Neural crest cell (in vitro differentiated cells): Measurements from ENCODE around the gene PRR23E. TPM values are rescaled to one million over a fixed set of nuclear protein-coding genes. Genes with fewer than 3 reads are reported as not detected.

Source experiments
- DNase-seq: peaks from one replicate; pipeline ENCODE4 v3.0.0; 2021; ENCODE audit warnings: low read depth, mixed read lengths, low spot score
- H3K27ac Mint-ChIP-seq: one replicate; pipeline ENCODE4 v1.8.0; 2021; ENCODE audit warnings: mild to moderate bottlenecking, mixed read lengths; ENCODE audit not compliant: unreplicated experiment
- H3K27me3 Mint-ChIP-seq: 2 replicates; pipeline ENCODE4 v1.8.0; 2021; ENCODE audit warnings: low read depth, mild to moderate bottlenecking, mixed read lengths
- H3K36me3 Mint-ChIP-seq: 2 replicates; pipeline ENCODE4 v1.8.0; 2021; ENCODE audit warnings: low read depth, mild to moderate bottlenecking, mixed read lengths
- H3K4me1 Mint-ChIP-seq: 2 replicates; pipeline ENCODE4 v1.8.0; 2021; ENCODE audit warnings: mixed read lengths
- H3K4me3 Mint-ChIP-seq: one replicate; pipeline ENCODE4 v1.8.0; 2021; ENCODE audit warnings: mild to moderate bottlenecking, mixed read lengths
- H3K9me3 Mint-ChIP-seq: 2 replicates; pipeline ENCODE4 v1.8.0; 2021; ENCODE audit warnings: mixed read lengths
- CTCF ChIP-seq: fragments of 200-600 bp; sonication (generic); conservative IDR thresholded peaks from 2 replicates; pipeline ENCODE4 v1.5.0; 2021; ENCODE audit warnings: antibody characterized with exemption, mild to moderate bottlenecking
- total RNA-seq: library from RNA; stranded (reverse); gene quantifications from 2 replicates; pipeline ENCODE4 v1.2.1, GENCODE V29; 2021

Gene PRR23E
- total RNA-seq, 1 donor from 2014 or later: not detected

GRCh38 chr3:127171320-127171719 is 21.6 kb upstream of the PRR23E start:
- H3K27ac Mint-ChIP-seq: no peak overlapping the region
- H3K36me3 Mint-ChIP-seq: no peaks in the 10 kb centered on the region
- no peak for DNase-seq
- no peak overlapping the region for H3K4me3 Mint-ChIP-seq
- H3K4me1 Mint-ChIP-seq: peaks cover 13% of the 10 kb centered on the region
- peaks cover 20% of the 10 kb centered on the region for H3K27me3 Mint-ChIP-seq
- TF ChIP-seq CTCF: no peak
- peaks cover 2% of the 10 kb centered on the region for H3K9me3 Mint-ChIP-seq

GRCh38 chr3:127171721-127172120 is 21.2 kb upstream of the PRR23E start:
- Mint-ChIP-seq H3K9me3 (peaks cover 2% of the 10 kb centered on the region), H3K36me3 (no peaks in the 10 kb centered on the region), H3K4me1 (peaks cover 13% of the 10 kb centered on the region), H3K4me3 (no peak overlapping the region), H3K27ac (no peak overlapping the region), H3K27me3 (peaks cover 16% of the 10 kb centered on the region)
- no peak for DNase-seq
- no peak for TF ChIP-seq CTCF

- DNase-seq: no peak
- TF ChIP-seq CTCF: no peak
- H3K9me3 Mint-ChIP-seq: peaks cover 4% of the 10 kb centered on the region
- peaks cover 13% of the 10 kb centered on the region for H3K27me3 Mint-ChIP-seq
- peaks cover 13% of the 10 kb centered on the region for H3K4me1 Mint-ChIP-seq
- H3K36me3 Mint-ChIP-seq: no peaks in the 10 kb centered on the region
- H3K4me3 Mint-ChIP-seq: no peak overlapping the region
- H3K27ac Mint-ChIP-seq: peak overlapping the region; percentile 8
Measured at GRCh38 chr3:127172211-127172610, 20.7 kb upstream of the PRR23E start.

- no peak for TF ChIP-seq CTCF
- Mint-ChIP-seq H3K4me1 (peaks cover 13% of the 10 kb centered on the region), H3K4me3 (no peak overlapping the region), H3K27ac (peak overlapping the region; percentile 67), H3K36me3 (no peaks in the 10 kb centered on the region), H3K9me3 (peaks cover 6% of the 10 kb centered on the region), H3K27me3 (peaks cover 13% of the 10 kb centered on the region)
- DNase-seq: no peak
Measured at GRCh38 chr3:127172781-127173515, 20.0 kb upstream of the PRR23E start.

GRCh38 chr3:127173516-127174166 is 19.3 kb upstream of the PRR23E start:
- no peaks in the 10 kb centered on the region for H3K36me3 Mint-ChIP-seq
- H3K4me3 Mint-ChIP-seq: no peak overlapping the region
- no peak for TF ChIP-seq CTCF
- peaks cover 9% of the 10 kb centered on the region for H3K9me3 Mint-ChIP-seq
- peaks cover 13% of the 10 kb centered on the region for H3K4me1 Mint-ChIP-seq
- no peak overlapping the region for H3K27ac Mint-ChIP-seq
- peaks cover 11% of the 10 kb centered on the region for H3K27me3 Mint-ChIP-seq
- no peak for DNase-seq
